MV-4-11 (cell line): ENCODE results near the gene KLHDC7B.

ENCODE experiments used
- DNase-seq: peaks from one replicate; lab custom pipeline; 2025; lab: John Stamatoyannopoulos, UW

The KLHDC7B gene

GRCh38 chr22:50529897-50530579, 15.7 kb upstream of the KLHDC7B start, which contains the start of gene TYMP:
Gene TYMP, minus strand, starts transcription at chr22:50530012. Its CDS starts 303 bp downstream, at chr22:50529709.
- peak; percentile 81 for DNase-seq

GRCh38 chr22:50530580-50530876, 15.2 kb upstream of the KLHDC7B start:
- no peak for DNase-seq

GRCh38 chr22:50530877-50531545, 14.7 kb upstream of the KLHDC7B start:
- peak; percentile 83 for DNase-seq

- DNase-seq: peak; percentile 55
Measured at GRCh38 chr22:50531546-50531961, 14.1 kb upstream of the KLHDC7B start.

- no peak for DNase-seq
Measured at GRCh38 chr22:50531962-50532674, 13.6 kb upstream of the KLHDC7B start.

DNA sequence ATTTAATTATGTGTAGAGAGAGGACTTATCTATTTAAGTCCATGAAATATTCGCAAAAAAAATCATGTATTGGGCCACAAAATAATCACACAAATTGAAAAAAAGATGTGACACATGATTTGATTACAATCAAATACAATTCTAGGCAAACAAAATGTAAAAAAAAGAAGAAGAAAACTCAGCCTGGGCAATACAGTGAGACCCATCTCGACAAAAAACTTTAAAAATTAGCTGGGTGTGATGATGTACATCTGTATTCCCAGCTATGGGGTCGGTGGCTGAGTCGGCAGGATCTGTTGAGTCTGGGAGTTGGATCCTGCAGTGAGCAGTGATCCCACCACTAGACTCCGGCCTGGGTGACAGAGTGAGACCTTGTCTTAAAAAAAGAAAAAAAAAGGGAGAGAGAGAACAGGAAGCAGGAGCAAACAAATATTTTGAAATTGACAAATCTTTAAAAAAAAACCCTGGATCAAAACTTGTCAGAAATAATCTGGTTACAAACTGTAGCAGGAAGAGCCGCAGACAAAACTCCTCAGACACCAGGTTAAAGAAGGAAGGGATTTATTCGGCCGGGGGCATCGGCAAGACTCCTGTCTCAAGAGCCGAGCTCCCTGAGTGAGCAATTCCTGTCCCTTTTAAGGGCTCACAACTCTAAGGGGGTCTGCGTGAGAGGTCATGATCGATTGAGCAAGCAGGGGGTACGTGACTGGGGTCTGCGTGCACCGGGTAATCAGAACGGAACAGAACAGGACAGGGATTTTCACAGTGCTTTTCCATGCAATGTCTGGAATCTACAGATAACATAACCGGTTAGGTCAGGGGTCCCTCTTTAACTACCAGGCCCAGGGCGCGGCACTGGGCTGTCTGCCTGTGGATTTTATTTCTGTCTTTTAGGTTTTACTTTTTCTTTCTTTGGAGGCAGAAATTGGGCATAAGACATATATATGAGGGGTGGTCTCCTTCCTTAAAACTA, 12.6 kb upstream of the KLHDC7B start:
- peak; percentile 29 for DNase-seq

DNA sequence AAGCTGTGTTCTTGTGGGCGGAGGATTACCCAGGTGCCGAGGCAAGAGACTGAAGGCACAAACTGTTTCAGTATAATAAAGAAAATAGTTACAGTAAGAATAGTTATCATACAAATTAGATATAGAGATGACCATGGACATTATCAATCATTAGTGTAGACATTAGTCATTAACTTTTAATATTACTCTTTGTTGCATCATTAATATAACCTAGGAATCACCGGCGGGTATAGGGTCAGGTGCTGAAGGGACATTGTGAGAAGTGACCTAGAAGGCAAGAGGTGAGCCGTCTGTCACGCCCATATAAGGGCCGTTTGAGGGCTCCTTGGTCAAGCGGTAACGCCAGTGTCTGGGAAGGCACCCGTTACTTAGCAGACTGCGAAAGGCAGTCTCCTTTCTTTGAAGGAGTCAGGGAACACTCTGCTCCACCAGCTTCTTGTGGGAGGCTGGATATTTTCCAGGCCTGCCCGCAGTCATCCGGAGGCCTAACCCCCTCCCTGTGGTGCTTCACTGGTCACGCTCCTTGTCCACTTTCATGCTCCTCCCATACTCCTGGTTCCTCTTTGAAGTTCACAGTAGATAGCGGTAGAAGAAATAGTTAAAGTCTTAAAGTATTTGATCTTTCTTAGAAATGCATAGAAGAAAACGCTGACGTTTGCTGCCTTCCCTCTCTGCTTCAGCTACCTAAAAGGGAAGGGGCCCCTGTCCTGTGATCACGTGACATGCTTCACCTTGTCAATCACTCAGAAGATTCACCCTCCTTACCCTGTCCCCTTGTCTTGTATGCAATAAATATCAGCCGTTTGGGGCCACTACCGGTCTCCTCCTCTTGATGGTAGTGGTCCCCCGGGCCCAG, 11.6 kb upstream of the KLHDC7B start:
- DNase-seq: peak; percentile 92

DNA sequence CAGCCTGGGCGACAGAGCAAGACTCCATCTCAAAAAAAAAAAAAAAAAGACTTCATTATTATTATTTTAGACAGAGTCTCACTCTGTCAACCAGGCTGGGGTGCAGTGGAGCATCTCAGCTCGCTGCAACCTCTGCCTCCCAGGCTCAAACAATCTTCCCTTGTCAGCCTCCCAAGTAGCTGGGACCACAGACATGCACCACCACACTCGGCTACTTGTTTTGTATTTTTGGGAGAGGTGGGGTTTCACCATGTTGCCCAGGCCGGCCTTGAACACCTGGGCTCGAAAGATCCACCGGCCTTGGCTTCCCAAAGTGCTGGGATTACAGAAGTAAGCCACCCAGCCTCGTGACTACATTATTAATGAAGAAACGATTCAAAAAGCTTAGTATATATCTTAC, 10.6 kb upstream of the KLHDC7B start:
- no peak for DNase-seq

DNA sequence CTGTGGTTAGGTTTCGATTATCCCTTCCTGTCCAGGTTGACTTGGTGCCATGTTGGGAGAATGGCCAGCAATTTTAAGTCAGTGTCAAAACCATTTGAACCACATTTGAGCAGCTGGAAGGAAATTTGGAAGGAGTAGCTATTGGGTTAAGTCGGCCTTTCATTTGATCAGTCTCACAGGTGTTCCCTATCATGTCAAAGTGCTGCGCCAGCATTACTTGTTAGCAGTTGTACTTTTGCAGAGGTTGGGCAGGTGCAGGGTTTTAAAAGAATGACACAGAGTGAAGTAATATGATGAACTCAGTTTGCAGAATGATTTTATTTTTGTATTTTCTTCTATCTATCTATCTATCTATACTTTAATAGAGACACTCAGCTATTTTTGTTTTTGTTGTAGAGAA, 9.5 kb upstream of the KLHDC7B start:
- no peak for DNase-seq

DNA sequence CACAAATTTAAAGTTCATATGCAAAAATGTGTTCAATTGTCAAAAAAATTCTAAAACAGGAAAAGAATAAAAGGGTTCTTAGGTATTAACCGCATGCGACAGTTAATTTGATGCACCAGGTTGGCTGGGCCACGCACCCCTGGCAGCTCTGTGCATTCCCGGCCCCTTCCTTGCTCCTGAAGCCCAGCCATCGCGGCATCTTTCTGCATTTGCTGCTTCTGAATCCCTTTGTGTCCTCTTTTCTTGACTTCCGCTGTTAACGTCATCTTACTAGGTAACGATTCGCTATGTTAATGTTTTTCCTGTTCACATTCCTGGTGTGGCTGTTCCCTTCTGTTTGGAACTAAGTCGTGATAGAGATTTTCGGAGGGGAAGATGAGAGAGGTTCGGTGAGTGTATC, 7.9 kb upstream of the KLHDC7B start:
- no peak for DNase-seq

GRCh38 chr22:50540381-50540780, 5.3 kb upstream of the KLHDC7B start:
- DNase-seq: no peak

DNA sequence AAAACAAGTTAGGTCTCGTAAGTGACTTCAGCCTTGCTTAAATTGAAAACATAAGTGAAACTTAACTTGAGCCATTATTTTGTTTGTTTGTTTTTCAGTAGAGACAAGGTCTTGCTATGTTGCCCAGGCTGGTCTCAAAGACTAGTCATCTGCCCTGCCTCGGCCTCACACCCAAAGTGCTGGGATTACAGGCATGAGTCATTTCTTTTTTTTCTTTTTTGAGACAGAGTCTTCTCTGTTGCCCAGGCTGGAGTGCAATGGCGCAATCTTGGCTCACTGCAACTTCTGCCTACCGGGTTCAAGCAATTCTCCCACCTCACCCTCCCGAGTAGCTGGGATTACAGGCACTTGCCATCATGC, 4.1 kb upstream of the KLHDC7B start:
- peak; percentile 95 for DNase-seq

DNA sequence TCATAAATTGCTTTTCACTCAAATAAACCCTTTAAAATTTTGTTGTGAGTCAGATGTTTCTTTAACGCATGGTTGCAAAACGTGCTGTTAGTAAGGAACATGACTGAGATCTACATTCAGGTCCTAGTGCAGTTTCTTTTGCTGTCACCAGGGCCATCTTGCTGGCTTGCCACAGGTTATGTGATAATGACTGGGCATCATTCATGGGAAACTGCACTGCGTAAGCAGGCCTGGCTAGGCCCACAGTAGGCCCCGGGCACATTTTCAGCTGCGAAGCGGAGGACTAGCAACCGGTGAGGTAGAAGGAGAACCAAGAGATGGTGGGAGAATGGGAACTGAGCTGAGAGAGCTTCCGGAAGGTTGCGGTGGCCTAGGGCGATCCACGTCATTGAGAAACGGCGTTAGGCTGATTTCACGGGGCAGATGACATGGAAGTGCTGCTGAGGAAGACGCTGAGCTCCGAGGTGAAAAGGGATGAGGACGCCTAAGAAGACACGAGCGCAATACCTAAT, 3.2 kb upstream of the KLHDC7B start:
- DNase-seq: peak; percentile 84

- DNase-seq: peak; percentile 67
Measured at GRCh38 chr22:50544078-50544745, 1.5 kb upstream of the KLHDC7B start.

GRCh38 chr22:50544746-50545253, 899 bp upstream of the KLHDC7B start:
- DNase-seq: no peak

DNA sequence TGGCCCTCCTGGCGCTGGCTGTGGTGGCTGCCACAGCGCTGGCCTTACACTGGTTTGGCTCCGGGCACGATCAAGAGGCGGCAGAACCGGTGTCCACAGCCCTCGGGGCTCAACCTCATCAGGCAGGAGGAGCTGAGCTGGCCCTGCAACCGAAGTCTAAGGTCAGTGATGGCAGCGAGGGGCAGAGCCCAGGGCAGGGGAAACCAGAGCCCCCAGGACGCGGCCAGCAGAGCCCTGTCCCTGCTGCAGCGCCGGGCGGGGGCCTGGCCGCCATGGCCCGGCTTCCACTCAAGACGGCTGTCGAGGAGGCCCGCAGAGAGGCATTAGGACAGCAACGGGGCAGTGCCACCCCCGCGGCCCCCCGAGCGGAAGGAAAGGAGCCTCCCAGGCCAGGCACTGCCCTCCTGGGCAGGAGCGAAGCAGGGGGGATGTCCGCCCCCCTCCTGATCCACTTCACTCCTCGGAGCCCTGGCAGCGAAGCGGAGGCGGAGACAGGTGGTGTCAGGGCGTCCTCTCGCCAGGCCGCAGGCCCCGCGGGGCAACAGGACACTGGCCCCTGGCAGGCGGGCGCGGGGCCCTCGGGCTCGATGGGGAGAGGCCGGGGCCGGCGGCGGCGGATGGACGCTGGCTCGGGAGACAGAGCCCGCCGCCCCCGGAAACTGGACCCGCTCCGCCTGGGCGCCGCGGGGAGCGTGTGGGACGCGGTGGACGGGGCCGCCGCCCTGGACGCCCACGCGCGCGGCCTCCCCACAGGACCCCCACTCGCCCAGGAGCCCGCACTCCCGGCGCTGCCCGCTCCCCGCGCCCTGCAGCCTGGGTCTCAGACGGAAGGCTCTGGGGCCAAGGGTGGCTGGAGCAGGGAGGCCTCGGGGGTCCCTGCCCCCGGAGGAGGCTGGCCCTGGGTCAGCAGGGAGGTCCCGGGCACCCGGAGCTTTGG, 895 bp downstream of the KLHDC7B start:
- no peak for DNase-seq

DNA sequence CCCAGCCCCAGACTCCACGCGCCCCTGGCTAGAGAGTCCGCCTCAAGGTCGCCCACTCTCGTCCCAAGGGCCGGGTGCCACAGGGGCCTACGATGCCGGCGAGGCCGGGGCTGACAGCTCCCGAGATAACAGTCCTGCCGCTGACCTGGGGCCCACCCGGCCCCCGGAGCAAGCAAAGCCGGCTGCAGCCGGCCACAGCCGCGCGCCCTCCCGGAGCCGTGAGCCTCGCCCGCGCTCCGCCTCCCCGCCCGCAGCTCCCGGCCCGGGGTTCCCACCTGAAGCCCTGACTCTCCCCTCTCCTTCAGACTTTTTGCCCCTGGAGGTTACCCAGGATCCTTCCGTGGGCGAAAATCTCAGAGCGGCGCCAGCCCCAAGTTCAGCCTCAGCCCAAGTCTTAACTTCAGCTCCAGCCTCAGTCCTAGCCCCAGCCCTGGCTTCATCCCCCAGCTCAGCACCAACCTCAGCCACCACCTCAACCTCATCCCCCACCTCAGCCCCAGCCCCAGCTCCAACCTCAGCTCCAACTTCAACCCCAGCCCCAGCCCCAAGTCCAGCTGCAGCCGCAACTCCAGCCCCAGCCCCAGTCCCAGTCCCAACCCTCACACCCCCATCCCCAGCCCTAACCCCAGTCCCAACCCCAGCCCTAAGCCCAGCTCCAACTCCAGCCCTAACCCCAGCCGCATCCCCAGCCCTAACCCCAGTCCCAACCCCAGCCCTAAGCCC, 1.7 kb downstream of the KLHDC7B start:
- no peak for DNase-seq
